Measurements from ENCODE around the gene OR2A12. TPM values are rescaled to one million over a fixed set of nuclear protein-coding genes. Genes with fewer than 3 reads are reported as not detected.

OR2A12 gene
- total RNA-seq, 2 donors from 2014 or later = not detected

GRCh38 chr7:144130730-144131129, 44.7 kb downstream of the OR2A12 start:
- no peak for DNase-seq (ENCODE audit: low spot score)

DNA sequence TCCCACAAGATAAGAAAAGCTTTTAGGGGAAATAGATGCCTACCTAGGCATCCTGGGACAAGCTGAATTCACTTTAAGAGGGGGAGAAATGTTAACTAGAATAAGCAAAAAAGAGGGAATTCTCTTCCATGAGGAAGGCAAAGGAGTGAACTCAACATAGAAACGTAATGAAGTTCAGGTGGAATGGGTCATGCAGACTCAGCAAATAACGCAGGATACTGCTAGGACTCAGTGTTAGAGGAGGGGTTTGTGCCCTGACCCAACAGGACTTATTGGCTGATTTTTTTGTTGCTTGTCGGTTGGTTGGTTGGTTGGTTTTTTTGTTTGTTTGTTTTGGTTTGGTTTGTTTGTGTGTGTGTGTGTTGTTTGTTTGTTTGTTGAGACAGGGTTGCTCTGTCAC, 46.2 kb downstream of the OR2A12 start:
- Histone ChIP-seq H3K27me3 (replicated peaks; ENCODE audit: insufficient read depth) (no peaks in the 10 kb centered on the region), H3K27ac (no peak overlapping the region), H3K4me3 (no peak overlapping the region), H3K9me3 (no peaks in the 10 kb centered on the region), H3K36me3 (no peaks in the 10 kb centered on the region), H3K4me1 (ENCODE audit: control insufficient read depth in 1 of 2, low read depth in 2 of 2) (no peaks in the 10 kb centered on the region)
- TF ChIP-seq CTCF (IDR thresholded peaks at IDR 0.05) = no peak
- DNase-seq (ENCODE audit: low spot score) = no peak
- no peak for ATAC-seq (ENCODE audit: insufficient number of reproducible peaks, low FRiP score, low read depth)

More at GRCh38 chr7:144130730-144131129, 44.7 kb downstream of the OR2A12 start:
- no peak overlapping the region for H3K27ac ChIP-seq
- ATAC-seq (ENCODE audit: insufficient number of reproducible peaks, low FRiP score, low read depth) = no peak
- H3K9me3 ChIP-seq = no peaks in the 10 kb centered on the region
- no peaks in the 10 kb centered on the region for H3K36me3 ChIP-seq
- no peak for TF ChIP-seq CTCF (IDR thresholded peaks at IDR 0.05)
- no peaks in the 10 kb centered on the region for H3K4me1 ChIP-seq (ENCODE audit: control insufficient read depth in 1 of 2, low read depth in 2 of 2)
- no peaks in the 10 kb centered on the region for H3K27me3 ChIP-seq (replicated peaks; ENCODE audit: insufficient read depth)
- H3K4me3 ChIP-seq = no peak overlapping the region

DNA sequence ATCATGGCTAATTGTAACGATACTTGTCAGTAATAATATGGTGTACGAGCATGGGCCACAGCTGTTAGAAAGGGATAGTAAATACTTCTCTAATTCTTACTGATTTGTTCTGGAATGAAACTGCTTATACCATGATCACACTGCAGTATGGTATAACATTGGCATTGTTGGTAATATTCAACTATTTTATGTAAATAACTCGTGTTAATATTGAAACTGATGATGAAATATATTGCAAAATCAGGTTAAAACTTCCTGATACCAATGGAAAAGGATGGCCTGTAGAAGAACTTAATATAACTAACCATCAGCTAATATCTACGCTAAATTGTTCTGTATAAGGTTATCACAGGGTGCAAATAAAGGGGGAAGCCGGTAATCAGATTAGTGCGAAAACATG, 47.2 kb downstream of the OR2A12 start:
- TF ChIP-seq CTCF (IDR thresholded peaks at IDR 0.05) = no peak
- Histone ChIP-seq H3K36me3 (no peaks in the 10 kb centered on the region), H3K9me3 (no peaks in the 10 kb centered on the region), H3K4me1 (ENCODE audit: control insufficient read depth in 1 of 2, low read depth in 2 of 2) (no peaks in the 10 kb centered on the region), H3K27me3 (replicated peaks; ENCODE audit: insufficient read depth) (no peaks in the 10 kb centered on the region), H3K4me3 (no peak overlapping the region), H3K27ac (no peak overlapping the region)
- no peak for ATAC-seq (ENCODE audit: insufficient number of reproducible peaks, low FRiP score, low read depth)
- DNase-seq (ENCODE audit: low spot score) = no peak

- TF ChIP-seq CTCF (IDR thresholded peaks at IDR 0.05) = no peak
- no peaks in the 10 kb centered on the region for H3K36me3 ChIP-seq
- H3K4me3 ChIP-seq = no peak overlapping the region
- H3K4me1 ChIP-seq (ENCODE audit: control insufficient read depth in 1 of 2, low read depth in 2 of 2) = no peaks in the 10 kb centered on the region
- DNase-seq (ENCODE audit: low spot score) (no peak), ATAC-seq (ENCODE audit: insufficient number of reproducible peaks, low FRiP score, low read depth) (no peak)
- H3K9me3 ChIP-seq = no peaks in the 10 kb centered on the region
- no peaks in the 10 kb centered on the region for H3K27me3 ChIP-seq (replicated peaks; ENCODE audit: insufficient read depth)
- H3K27ac ChIP-seq = no peak overlapping the region
Observed at GRCh38 chr7:144134116-144134515, 48.0 kb downstream of the OR2A12 start.

DNA sequence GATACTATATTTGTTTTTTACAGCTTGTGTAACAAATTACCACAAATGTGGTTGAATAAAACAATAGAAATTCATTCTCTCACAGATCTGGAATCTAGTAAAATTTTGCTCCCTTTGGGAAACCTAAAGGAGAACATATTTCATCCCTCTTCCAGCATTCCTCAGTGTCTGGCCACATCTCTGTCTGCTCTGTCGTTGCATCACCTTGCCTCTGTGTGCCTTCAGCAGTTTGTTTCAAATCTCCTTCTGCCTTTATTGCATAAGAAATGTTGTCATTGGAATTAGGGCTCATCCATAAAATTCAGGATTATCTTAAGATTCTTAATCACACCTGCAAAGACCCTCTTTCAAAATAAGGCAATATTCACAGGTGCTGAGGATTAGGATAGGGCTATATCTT, 51.4 kb downstream of the OR2A12 start:
- Histone ChIP-seq H3K9me3 (no peaks in the 10 kb centered on the region), H3K27ac (no peak overlapping the region), H3K4me3 (no peak overlapping the region), H3K4me1 (ENCODE audit: control insufficient read depth in 1 of 2, low read depth in 2 of 2) (no peaks in the 10 kb centered on the region), H3K27me3 (replicated peaks; ENCODE audit: insufficient read depth) (no peaks in the 10 kb centered on the region), H3K36me3 (no peaks in the 10 kb centered on the region)
- no peak for ATAC-seq (ENCODE audit: insufficient number of reproducible peaks, low FRiP score, low read depth)
- no peak for TF ChIP-seq CTCF (IDR thresholded peaks at IDR 0.05)
- DNase-seq (ENCODE audit: low spot score) = no peak

All from thoracic aorta (tissue), 2 donors.